Esophagus muscularis mucosa (tissue), 4 donors: Measurements from ENCODE around the gene ZBTB7C. TPM values are rescaled to one million over a fixed set of nuclear protein-coding genes. Genes with fewer than 3 reads are reported as not detected.

ENCODE experiments used
- DNase-seq: peaks from one replicate; pipeline ENCODE4 v3.0.0-alpha.2; 2017; ENCODE audit errors: extremely low spot score
- H3K27ac ChIP-seq, 4 donors: fragments of 200-600 bp; sonication (generic); replicated peaks in 1 of 4; 1 replicate in 3 of 4; 2 replicates in 1 of 4; pipeline ENCODE4 v1.5.1; 2016 to 2019; ENCODE audit warnings: mild to moderate bottlenecking in 1 of 4
- H3K27me3 ChIP-seq, 4 donors: fragments of 200-600 bp; sonication (generic); one replicate each; pipeline versions ENCODE4 v1.5.1 to v1.6.0; 2016 to 2019
- H3K36me3 ChIP-seq, 4 donors: fragments of 200-600 bp; sonication (generic); one replicate each; pipeline ENCODE4 v1.5.1; 2016 to 2019
- H3K4me1 ChIP-seq, 4 donors: fragments of 200-600 bp; sonication (generic); one replicate each; pipeline ENCODE4 v1.5.1; 2016 to 2019
- H3K4me3 ChIP-seq, 4 donors: fragments of 200-600 bp; sonication (generic); 1 replicate in 2 of 4; 2 replicates in 2 of 4; pipeline ENCODE4 v1.5.1; 2016 to 2019; ENCODE audit warnings: mild to moderate bottlenecking in 4 of 4, moderate library complexity in 1 of 4
- H3K9me3 ChIP-seq, 4 donors: fragments of 200-600 bp; sonication (generic); 1 replicate in 3 of 4; 2 replicates in 1 of 4; pipeline ENCODE4 v1.5.1; 2016 to 2019
- CTCF ChIP-seq, 3 experiments: fragments of 200-600 bp in 2 of 3; fragments of 450-650 bp in 1 of 3; sonication (generic) in 2 of 3; IDR thresholded peaks; one replicate each; pipeline ENCODE4 v1.5.1; 2017 to 2019; ENCODE audit warnings: antibody characterized with exemption in 3 of 3, mild to moderate bottlenecking in 2 of 3, moderate library complexity in 1 of 3
- EP300 ChIP-seq: sonication (generic); formaldehyde crosslinking; IDR thresholded peaks from one replicate; pipeline ENCODE4 v1.6.1; 2017; ENCODE audit warnings: antibody characterized with exemption
- POLR2A ChIP-seq: fragments of 450-650 bp; IDR thresholded peaks from one replicate; pipeline ENCODE4 v1.6.1; 2017; ENCODE audit warnings: antibody characterized with exemption, moderate library complexity, mild to moderate bottlenecking, low read depth
- POLR2AphosphoS5 ChIP-seq, 2 donors: sonication (generic); formaldehyde crosslinking; IDR thresholded peaks; one replicate each; pipeline ENCODE4 v1.6.1; 2017; ENCODE audit warnings: antibody characterized with exemption in 2 of 2
- WGBS: methylation state at CpG from one replicate; pipeline ENCODE4 v1.1.5; 2018; 5-methylcytosine and 5-hydroxymethylcytosine counted together
- intact Hi-C: fragments of 100-400 bp; cut with DNase I; formaldehyde crosslinking; loops from one replicate; pipeline ENCODE4 v1.15.1; 2023
- total RNA-seq, 4 donors: library from RNA; depleted of rRNA; stranded (reverse); fragments of >200 nt; gene quantifications; one replicate each; pipeline versions ENCODE4 v1.1.0 to v1.2.1, GENCODE V29; 2016

The ZBTB7C gene
- total RNA-seq, 4 donors from 2014 or later = 6.3 to 13.2 (median 9.1) TPM

- H3K27ac ChIP-seq = no peak overlapping the region
- no peaks in the 10 kb centered on the region for H3K27me3 ChIP-seq
- TF ChIP-seq CTCF (IDR thresholded peaks at IDR 0.05) (no peak), EP300 (no peak), POLR2A (no peak), POLR2AphosphoS5 (IDR thresholded peaks at IDR 0.05) (no peak)
- intact Hi-C loops = no loop called here
- no peaks in the 10 kb centered on the region for H3K36me3 ChIP-seq
- H3K4me3 ChIP-seq = no peak overlapping the region
- WGBS = 43% methylated on average over 3 of the region's 3 CpGs
- DNase-seq = no peak
- no peaks in the 10 kb centered on the region for H3K9me3 ChIP-seq
- peaks cover 0 to 5% (median 4%) of the 10 kb centered on the region in 4 donors for H3K4me1 ChIP-seq
Observed at GRCh38 chr18:48363175-48363574, 46.0 kb downstream of the ZBTB7C start.

- TF ChIP-seq CTCF (IDR thresholded peaks at IDR 0.05) (no peak), EP300 (no peak), POLR2AphosphoS5 (IDR thresholded peaks at IDR 0.05) (no peak), POLR2A (no peak)
- 100% methylated on average over 3 of the region's 4 CpGs for WGBS
- intact Hi-C loops = no loop called here
- Histone ChIP-seq H3K9me3 (no peaks in the 10 kb centered on the region), H3K36me3 (no peaks in the 10 kb centered on the region), H3K4me3 (no peak overlapping the region), H3K27ac (no peak overlapping the region), H3K27me3 (no peaks in the 10 kb centered on the region), H3K4me1 (peaks cover 0 to 5% (median 4%) of the 10 kb centered on the region in 4 donors)
- no peak for DNase-seq
Observed at GRCh38 chr18:48361801-48362200, 47.4 kb downstream of the ZBTB7C start.

GRCh38 chr18:48360376-48361021 is 48.7 kb downstream of the ZBTB7C start:
- WGBS = 92% methylated on average over 9 of the region's 9 CpGs
- no peaks in the 10 kb centered on the region for H3K27me3 ChIP-seq
- peaks cover 0 to 8% (median 4%) of the 10 kb centered on the region in 4 donors for H3K4me1 ChIP-seq
- intact Hi-C loops = no loop called here
- no peak overlapping the region for H3K27ac ChIP-seq
- H3K4me3 ChIP-seq = no peak overlapping the region
- TF ChIP-seq EP300 = no peak
- DNase-seq = no peak
- H3K9me3 ChIP-seq = no peaks in the 10 kb centered on the region
- H3K36me3 ChIP-seq = no peaks in the 10 kb centered on the region

- no peaks in the 10 kb centered on the region for H3K9me3 ChIP-seq
- no peaks in the 10 kb centered on the region for H3K36me3 ChIP-seq
- no peak for DNase-seq
- H3K4me3 ChIP-seq = no peak overlapping the region
- no peaks in the 10 kb centered on the region for H3K27me3 ChIP-seq
- no peak overlapping the region for H3K27ac ChIP-seq
- no peak for TF ChIP-seq POLR2A
- no peak for TF ChIP-seq EP300
- TF ChIP-seq CTCF (IDR thresholded peaks at IDR 0.05) = no peak
- TF ChIP-seq POLR2AphosphoS5 (IDR thresholded peaks at IDR 0.05) = no peak
- peaks cover 0 to 8% (median 4%) of the 10 kb centered on the region in 4 donors for H3K4me1 ChIP-seq
- WGBS = 90% methylated on average over 3 of the region's 3 CpGs
- intact Hi-C loops = no loop called here
Observed at GRCh38 chr18:48359626-48360025, 49.6 kb downstream of the ZBTB7C start.

GRCh38 chr18:48358868-48359267 is 50.3 kb downstream of the ZBTB7C start:
- Histone ChIP-seq H3K36me3 (no peaks in the 10 kb centered on the region), H3K4me1 (peaks cover 0 to 8% (median 4%) of the 10 kb centered on the region in 4 donors), H3K9me3 (no peaks in the 10 kb centered on the region), H3K27ac (no peak overlapping the region), H3K27me3 (no peaks in the 10 kb centered on the region), H3K4me3 (no peak overlapping the region)
- no peak for DNase-seq
- no peak for TF ChIP-seq CTCF (IDR thresholded peaks at IDR 0.05)
- TF ChIP-seq POLR2AphosphoS5 (IDR thresholded peaks at IDR 0.05) = no peak
- no peak for TF ChIP-seq POLR2A
- TF ChIP-seq EP300 = no peak
- WGBS = 78% methylated on average over 3 of the region's 3 CpGs
- intact Hi-C loops = no loop called here
